ENCODE results near the gene BHLHA15. TPM values are rescaled to one million over a fixed set of nuclear protein-coding genes. Genes with fewer than 3 reads are reported as not detected.

BHLHA15 gene
- total and polyA plus RNA-seq, 2 of the 13 experiments (the other 11 are each of a cell fraction or from before 2014, with no cell fraction given), result 1.9 to 6.1 TPM

- TF ChIP-seq ZNF570 (CRISPR knock-in tag; IDR thresholded peaks at IDR 0.05; ENCODE audit: borderline replicate concordance), result no peak
- TF ChIP-seq IRF1 (CRISPR knock-in tag; IDR thresholded peaks at IDR 0.05; ENCODE audit: low read depth), result no peak
- TF ChIP-seq TRIM24 (CRISPR knock-in tag; IDR thresholded peaks at IDR 0.05), result 0 out of 2 replicates have a peak, but pooled peaks have one; percentile 55
- no peak for TF ChIP-seq GATA4 (IDR thresholded peaks at IDR 0.05; ENCODE audit: borderline replicate concordance, low read depth)
- TF ChIP-seq MEIS2 (CRISPR knock-in tag; IDR thresholded peaks at IDR 0.05), result 0 out of 2 replicates have a peak, but pooled peaks have one; percentile 31
- no peak for TF ChIP-seq SNAPC4 (CRISPR knock-in tag; IDR thresholded peaks at IDR 0.05)
- TF ChIP-seq ZNF329 (CRISPR knock-in tag; IDR thresholded peaks at IDR 0.05; ENCODE audit: low read depth), result peak; percentile 81
- no peak for TF ChIP-seq NFE2L1 (CRISPR knock-in tag; IDR thresholded peaks at IDR 0.05; ENCODE audit: borderline replicate concordance)
- no peak for TF ChIP-seq SRSF9 (IDR thresholded peaks at IDR 0.05; ENCODE audit: borderline replicate concordance, insufficient read depth, low read depth, low read length, poor library complexity, severe bottlenecking)
- peak; percentile 64 for TF ChIP-seq RBM39 (IDR thresholded peaks at IDR 0.05; ENCODE audit: low read depth, low read length, poor library complexity, severe bottlenecking)
- TF ChIP-seq SAFB2 (CRISPR knock-in tag; IDR thresholded peaks at IDR 0.05; ENCODE audit: borderline replicate concordance, low read depth), result no peak
- no peak for TF ChIP-seq PCBP2 (optimal IDR thresholded peaks at IDR 0.05; ENCODE audit: low read depth, low read length, poor library complexity, severe bottlenecking)
- TF ChIP-seq ARNT2 (CRISPR knock-in tag; IDR thresholded peaks at IDR 0.05; ENCODE audit: low read depth), result 0 out of 2 replicates have a peak, but pooled peaks have one; percentile 61
- TF ChIP-seq, protein P1, sequence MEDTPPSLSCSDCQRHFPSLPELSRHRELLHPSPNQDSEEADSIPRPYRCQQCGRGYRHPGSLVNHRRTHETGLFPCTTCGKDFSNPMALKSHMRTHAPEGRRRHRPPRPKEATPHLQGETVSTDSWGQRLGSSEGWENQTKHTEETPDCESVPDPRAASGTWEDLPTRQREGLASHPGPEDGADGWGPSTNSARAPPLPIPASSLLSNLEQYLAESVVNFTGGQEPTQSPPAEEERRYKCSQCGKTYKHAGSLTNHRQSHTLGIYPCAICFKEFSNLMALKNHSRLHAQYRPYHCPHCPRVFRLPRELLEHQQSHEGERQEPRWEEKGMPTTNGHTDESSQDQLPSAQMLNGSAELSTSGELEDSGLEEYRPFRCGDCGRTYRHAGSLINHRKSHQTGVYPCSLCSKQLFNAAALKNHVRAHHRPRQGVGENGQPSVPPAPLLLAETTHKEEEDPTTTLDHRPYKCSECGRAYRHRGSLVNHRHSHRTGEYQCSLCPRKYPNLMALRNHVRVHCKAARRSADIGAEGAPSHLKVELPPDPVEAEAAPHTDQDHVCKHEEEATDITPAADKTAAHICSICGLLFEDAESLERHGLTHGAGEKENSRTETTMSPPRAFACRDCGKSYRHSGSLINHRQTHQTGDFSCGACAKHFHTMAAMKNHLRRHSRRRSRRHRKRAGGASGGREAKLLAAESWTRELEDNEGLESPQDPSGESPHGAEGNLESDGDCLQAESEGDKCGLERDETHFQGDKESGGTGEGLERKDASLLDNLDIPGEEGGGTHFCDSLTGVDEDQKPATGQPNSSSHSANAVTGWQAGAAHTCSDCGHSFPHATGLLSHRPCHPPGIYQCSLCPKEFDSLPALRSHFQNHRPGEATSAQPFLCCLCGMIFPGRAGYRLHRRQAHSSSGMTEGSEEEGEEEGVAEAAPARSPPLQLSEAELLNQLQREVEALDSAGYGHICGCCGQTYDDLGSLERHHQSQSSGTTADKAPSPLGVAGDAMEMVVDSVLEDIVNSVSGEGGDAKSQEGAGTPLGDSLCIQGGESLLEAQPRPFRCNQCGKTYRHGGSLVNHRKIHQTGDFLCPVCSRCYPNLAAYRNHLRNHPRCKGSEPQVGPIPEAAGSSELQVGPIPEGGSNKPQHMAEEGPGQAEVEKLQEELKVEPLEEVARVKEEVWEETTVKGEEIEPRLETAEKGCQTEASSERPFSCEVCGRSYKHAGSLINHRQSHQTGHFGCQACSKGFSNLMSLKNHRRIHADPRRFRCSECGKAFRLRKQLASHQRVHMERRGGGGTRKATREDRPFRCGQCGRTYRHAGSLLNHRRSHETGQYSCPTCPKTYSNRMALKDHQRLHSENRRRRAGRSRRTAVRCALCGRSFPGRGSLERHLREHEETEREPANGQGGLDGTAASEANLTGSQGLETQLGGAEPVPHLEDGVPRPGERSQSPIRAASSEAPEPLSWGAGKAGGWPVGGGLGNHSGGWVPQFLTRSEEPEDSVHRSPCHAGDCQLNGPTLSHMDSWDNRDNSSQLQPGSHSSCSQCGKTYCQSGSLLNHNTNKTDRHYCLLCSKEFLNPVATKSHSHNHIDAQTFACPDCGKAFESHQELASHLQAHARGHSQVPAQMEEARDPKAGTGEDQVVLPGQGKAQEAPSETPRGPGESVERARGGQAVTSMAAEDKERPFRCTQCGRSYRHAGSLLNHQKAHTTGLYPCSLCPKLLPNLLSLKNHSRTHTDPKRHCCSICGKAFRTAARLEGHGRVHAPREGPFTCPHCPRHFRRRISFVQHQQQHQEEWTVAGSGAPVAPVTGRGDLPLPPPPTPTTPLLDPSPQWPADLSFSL (CRISPR knock-in tag; IDR thresholded peaks at IDR 0.05), result no peak
- peak; percentile 66; the same call in 1 of the 2 replicates for TF ChIP-seq TGIF2 (CRISPR knock-in tag; IDR thresholded peaks at IDR 0.05)
These were observed 665 bp downstream of the BHLHA15 start (continued) for GRCh38 chr7:98211676-98212531.

Data from HepG2 (cell line).